Coronary artery (tissue), 2 donors: ENCODE data around the gene OTOGL.

Experiments used
- DNase-seq: peaks from one replicate; pipeline ENCODE4 v3.0.0-alpha.2; 2017; ENCODE audit warnings: low spot score
- H3K27ac ChIP-seq, 2 donors: fragments of 200-600 bp; sonication (generic); one replicate each; pipeline ENCODE4 v1.5.1; 2016 to 2019
- H3K4me3 ChIP-seq: fragments of 200-600 bp; sonication (generic); 2 replicates; pipeline ENCODE4 v1.5.1; 2016; ENCODE audit warnings: mild to moderate bottlenecking, moderate library complexity
- TF ChIP-seq, protein P1 (sequence below): fragments of 200-600 bp; sonication (generic); IDR thresholded peaks from one replicate; pipeline ENCODE4 v1.5.1; 2019; ENCODE audit warnings: antibody characterized with exemption

OTOGL gene

DNA sequence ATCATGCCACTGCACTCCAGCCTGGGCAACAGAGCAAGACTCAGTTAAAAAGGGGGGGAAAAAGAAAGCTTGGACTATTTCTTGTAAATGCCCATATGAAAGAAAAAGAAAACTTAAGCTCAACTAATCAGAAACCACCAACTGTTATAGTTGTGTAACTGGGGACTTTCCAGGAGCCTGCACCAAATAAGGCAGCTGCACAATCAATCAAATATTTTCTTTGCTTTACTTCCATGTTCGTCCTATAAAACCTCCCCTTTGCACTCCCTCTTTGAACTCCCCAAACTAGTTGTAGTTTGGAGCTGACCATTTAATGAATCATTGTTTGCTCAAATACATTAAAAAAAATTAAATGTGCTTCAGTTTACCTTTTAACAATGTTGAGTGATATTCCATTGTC is 54.9 kb downstream of the OTOGL start:
- H3K27ac ChIP-seq, result no peak overlapping the region
- H3K4me3 ChIP-seq, result no peak overlapping the region
- DNase-seq, result no peak
- TF ChIP-seq, protein P1, sequence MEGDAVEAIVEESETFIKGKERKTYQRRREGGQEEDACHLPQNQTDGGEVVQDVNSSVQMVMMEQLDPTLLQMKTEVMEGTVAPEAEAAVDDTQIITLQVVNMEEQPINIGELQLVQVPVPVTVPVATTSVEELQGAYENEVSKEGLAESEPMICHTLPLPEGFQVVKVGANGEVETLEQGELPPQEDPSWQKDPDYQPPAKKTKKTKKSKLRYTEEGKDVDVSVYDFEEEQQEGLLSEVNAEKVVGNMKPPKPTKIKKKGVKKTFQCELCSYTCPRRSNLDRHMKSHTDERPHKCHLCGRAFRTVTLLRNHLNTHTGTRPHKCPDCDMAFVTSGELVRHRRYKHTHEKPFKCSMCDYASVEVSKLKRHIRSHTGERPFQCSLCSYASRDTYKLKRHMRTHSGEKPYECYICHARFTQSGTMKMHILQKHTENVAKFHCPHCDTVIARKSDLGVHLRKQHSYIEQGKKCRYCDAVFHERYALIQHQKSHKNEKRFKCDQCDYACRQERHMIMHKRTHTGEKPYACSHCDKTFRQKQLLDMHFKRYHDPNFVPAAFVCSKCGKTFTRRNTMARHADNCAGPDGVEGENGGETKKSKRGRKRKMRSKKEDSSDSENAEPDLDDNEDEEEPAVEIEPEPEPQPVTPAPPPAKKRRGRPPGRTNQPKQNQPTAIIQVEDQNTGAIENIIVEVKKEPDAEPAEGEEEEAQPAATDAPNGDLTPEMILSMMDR, result no peak

DNA sequence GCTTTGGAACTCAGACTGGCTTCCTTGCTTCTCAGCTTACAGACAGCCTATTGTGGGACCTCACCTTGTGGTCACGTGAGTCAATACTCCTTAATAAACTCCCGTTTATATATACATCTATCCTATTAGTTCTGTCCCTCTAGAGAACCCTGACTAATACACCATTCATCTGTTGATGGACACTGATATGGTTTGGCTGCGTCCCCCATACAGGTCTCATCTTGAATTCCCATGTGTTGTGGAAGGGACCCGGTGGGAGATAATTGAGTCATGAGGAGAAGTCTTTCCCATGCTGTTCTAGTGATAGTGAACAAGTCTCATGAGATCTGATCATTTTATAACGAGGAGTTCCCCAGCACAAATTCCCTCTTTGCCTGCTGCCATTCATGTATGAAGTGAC is 57.0 kb downstream of the OTOGL start:
- DNase-seq, result no peak
- Histone ChIP-seq H3K4me3 (no peak overlapping the region), H3K27ac (no peak overlapping the region)
- TF ChIP-seq, protein P1, result no peak

DNA sequence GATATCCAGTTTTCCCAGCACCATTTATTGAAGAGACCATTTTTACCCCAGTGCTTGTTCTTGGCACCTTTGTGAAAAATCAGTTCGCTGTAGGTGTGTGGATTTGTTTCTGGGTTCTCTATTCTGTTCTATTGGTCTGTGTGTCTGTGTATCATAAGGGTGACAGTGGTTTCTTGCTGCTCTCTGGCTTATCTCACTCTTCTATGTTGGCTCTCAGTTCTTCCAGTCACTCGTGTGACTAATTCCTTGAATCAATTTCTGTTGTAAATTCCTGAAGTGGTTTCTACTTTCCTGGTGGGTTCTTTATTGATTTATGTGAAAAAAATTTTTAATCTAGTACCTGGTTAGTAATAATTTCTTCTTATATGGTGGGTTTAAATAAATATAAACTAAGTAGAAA is 58.3 kb downstream of the OTOGL start:
- TF ChIP-seq, protein P1, result no peak
- DNase-seq, result no peak
- Histone ChIP-seq H3K4me3 (no peak overlapping the region), H3K27ac (no peak overlapping the region)

DNA sequence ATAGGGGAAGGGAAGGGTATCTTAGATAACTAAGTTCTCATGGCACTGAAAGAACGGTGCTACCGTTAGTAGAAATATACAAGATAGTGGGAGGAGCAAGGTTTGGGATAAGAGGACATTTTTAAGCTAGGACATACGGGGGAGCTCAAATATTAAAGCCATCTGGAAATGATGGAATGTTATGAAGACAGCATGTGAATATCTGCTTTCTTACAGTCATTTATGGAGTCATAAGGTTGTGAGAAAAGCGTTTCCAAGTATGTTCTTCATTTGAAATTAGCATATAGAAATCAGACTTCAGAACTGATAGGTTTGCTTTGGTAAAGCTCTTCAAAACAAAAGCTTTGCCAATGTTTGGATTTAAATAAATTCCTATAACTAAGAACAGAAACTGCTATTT is 62.3 kb downstream of the OTOGL start:
- no peak for DNase-seq
- no peak overlapping the region for H3K4me3 ChIP-seq
- no peak overlapping the region for H3K27ac ChIP-seq
- TF ChIP-seq, protein P1, result no peak

DNA sequence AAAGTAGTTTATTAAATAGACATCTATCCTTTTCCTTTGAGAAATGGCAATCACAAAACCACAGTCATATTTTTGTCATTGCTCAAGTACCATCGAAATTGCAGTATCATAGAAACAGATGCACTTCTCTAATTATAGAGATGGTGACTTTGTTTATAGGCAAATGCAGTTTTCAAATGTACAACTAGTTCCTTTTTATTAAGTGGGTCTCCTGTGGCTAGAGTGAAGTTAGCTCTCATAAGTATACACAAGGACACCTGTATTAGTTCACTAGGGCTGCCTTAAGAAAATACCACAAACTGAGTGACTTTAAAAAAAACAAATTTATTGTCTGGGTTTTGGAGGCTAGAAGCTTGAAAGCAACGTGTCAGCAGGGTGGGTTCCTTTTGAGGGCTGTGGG is 62.8 kb downstream of the OTOGL start:
- DNase-seq, result no peak
- no peak overlapping the region for H3K4me3 ChIP-seq
- TF ChIP-seq, protein P1, result no peak
- H3K27ac ChIP-seq, result no peak overlapping the region

DNA sequence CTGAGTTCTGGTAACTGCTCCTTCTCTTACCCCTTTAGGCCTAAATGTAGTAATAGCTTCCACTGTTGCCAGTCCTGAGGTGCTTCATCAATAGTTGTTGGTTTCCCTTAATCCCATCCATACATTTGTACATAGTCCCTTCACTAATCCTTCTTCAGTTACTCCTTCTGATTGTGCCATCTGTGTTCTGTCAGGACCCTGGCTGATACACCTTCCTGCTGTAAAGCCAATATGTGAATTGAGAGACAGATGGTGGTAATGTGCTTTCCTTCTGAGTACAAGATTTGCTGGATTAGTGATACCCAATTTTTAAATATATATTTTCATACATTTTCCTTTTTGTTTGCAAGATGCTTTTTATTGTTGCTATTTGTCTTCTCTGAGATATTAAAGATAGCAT is 66.4 kb downstream of the OTOGL start:
- TF ChIP-seq, protein P1, result no peak
- H3K27ac ChIP-seq, result no peak overlapping the region
- no peak overlapping the region for H3K4me3 ChIP-seq
- no peak for DNase-seq

DNA sequence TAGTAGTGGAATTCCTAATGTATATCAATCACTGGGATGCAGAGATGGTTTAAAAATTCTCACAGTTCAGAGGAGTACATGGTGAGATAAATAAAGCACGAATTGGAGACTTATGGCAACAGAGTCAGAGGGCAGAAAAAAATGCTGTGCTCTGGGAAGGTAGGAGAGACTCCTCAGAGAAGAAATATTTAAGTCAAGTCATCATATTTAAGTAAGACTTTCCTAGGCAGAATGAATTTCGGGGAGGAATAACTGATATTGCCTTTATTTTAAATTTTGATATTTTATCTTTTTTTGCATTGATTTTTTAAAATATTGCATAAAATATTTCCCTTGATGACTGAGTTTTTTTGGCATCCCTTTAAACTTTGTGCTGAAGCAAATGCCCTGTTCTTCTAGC is 67.4 kb downstream of the OTOGL start:
- Histone ChIP-seq H3K27ac (no peak overlapping the region), H3K4me3 (no peak overlapping the region)
- TF ChIP-seq, protein P1, result no peak
- no peak for DNase-seq
